Glomerular endothelial cell (primary cell): ENCODE data around the gene CRISP3. TPM values are rescaled to one million over a fixed set of nuclear protein-coding genes. Genes with fewer than 3 reads are reported as not detected.

Experiments used
- DNase-seq: peaks from one replicate; pipeline ENCODE4 v3.0.0-alpha.2; 2011; ENCODE audit warnings: low read depth, low spot score; ENCODE audit errors: extremely low read depth
- total RNA-seq: library from RNA; depleted of rRNA; stranded (reverse); fragments of >200 nt; gene quantifications from 2 replicates; pipeline ENCODE4 v1.2.3, GENCODE V29; 2015

CRISP3 gene
- total RNA-seq, 1 donor from 2014 or later: not detected

- no peak for DNase-seq
These were observed 51.7 kb downstream of the CRISP3 start for GRCh38 chr6:49692534-49692933.

Other genes with a start within 250 kb of the CRISP3 start
- not detected in 2 replicates for gene GLYATL3, start 244.5 kb downstream of the CRISP3 start, total RNA-seq
- gene C6orf141, start 193.7 kb downstream of the CRISP3 start, total RNA-seq: 17.9 and 28.1 TPM in 2 replicates
- not detected in 2 replicates for gene RHAG, start 107.5 kb downstream of the CRISP3 start, total RNA-seq
- gene CRISP2, start 30.8 kb downstream of the CRISP3 start, total RNA-seq: not detected in 2 replicates
- not detected in 2 replicates for gene PGK2, start 42.9 kb upstream of the CRISP3 start, total RNA-seq
- not detected in 2 replicates for gene CRISP1, start 122.1 kb upstream of the CRISP3 start, total RNA-seq
- not detected in 2 replicates for gene DEFB114, start 219.8 kb upstream of the CRISP3 start, total RNA-seq
- gene DEFB113, start 225.2 kb upstream of the CRISP3 start, total RNA-seq: not detected in 2 replicates